ENCODE results near the gene KRTAP4-3. TPM values are rescaled to one million over a fixed set of nuclear protein-coding genes. Genes with fewer than 3 reads are reported as not detected.

The KRTAP4-3 gene
- total and polyA plus RNA-seq, 2 donors, result not detected

- H3K27ac ChIP-seq (ENCODE audit: low read depth in 1 of 2, low read length in 1 of 2), result no peak overlapping the region
- 84% methylated on average over 1 of the region's 1 CpG for WGBS
- H3K9me3 ChIP-seq (ENCODE audit: control insufficient read depth in 2 of 2, insufficient read depth in 1 of 2, low read length in 1 of 2), result no peaks in the 10 kb centered on the region
- H3K27me3 ChIP-seq (ENCODE audit: control insufficient read depth in 2 of 2, insufficient read depth in 1 of 2, low read length in 1 of 2), result peaks cover 0 to 2% of the 10 kb centered on the region in 2 donors
- H3K36me3 ChIP-seq (ENCODE audit: control insufficient read depth in 2 of 2, insufficient read depth in 2 of 2, low read length in 1 of 2), result no peaks in the 10 kb centered on the region
- H3K4me1 ChIP-seq (ENCODE audit: control insufficient read depth in 2 of 2, insufficient read depth in 2 of 2, low read length in 2 of 2), result no peaks in the 10 kb centered on the region
- no peak for DNase-seq (ENCODE audit: low read depth in 6 of 9, low spot score in 9 of 9)
- H3K4me3 ChIP-seq (ENCODE audit: low read length in 2 of 2), result no peak overlapping the region
These were observed 17.0 kb upstream of the KRTAP4-3 start for GRCh38 chr17:41185001-41185400.

- Histone ChIP-seq H3K9me3 (ENCODE audit: control insufficient read depth in 2 of 2, insufficient read depth in 1 of 2, low read length in 1 of 2) (no peaks in the 10 kb centered on the region), H3K4me1 (ENCODE audit: control insufficient read depth in 2 of 2, insufficient read depth in 2 of 2, low read length in 2 of 2) (no peaks in the 10 kb centered on the region), H3K36me3 (ENCODE audit: control insufficient read depth in 2 of 2, insufficient read depth in 2 of 2, low read length in 1 of 2) (no peaks in the 10 kb centered on the region), H3K27me3 (ENCODE audit: control insufficient read depth in 2 of 2, insufficient read depth in 1 of 2, low read length in 1 of 2) (peaks cover 0 to 3% of the 10 kb centered on the region in 2 donors), H3K4me3 (ENCODE audit: low read length in 2 of 2) (no peak within 1 kb of the TSS), H3K27ac (ENCODE audit: low read depth in 1 of 2, low read length in 1 of 2) (no peak within 1 kb of the TSS)
- WGBS, result 84% methylated on average over 9 of the region's 9 CpGs
- DNase-seq (ENCODE audit: low read depth in 6 of 9, low spot score in 9 of 9), result no peak
These were observed 16.5 kb upstream of the KRTAP4-3 start, which contains the start of gene KRTAP4-1 for GRCh38 chr17:41184480-41184961. Gene KRTAP4-1 (minus strand): TSS chr17:41184911. CDS start chr17:41184854, 57 bp downstream.

GRCh38 chr17:41178843-41179616, 11.0 kb upstream of the KRTAP4-3 start:
- no peak for DNase-seq (ENCODE audit: low read depth in 6 of 9, low spot score in 9 of 9)
- H3K27me3 ChIP-seq (ENCODE audit: control insufficient read depth in 2 of 2, insufficient read depth in 1 of 2, low read length in 1 of 2), result peaks cover 0 to 4% of the 10 kb centered on the region in 2 donors
- no peaks in the 10 kb centered on the region for H3K9me3 ChIP-seq (ENCODE audit: control insufficient read depth in 2 of 2, insufficient read depth in 1 of 2, low read length in 1 of 2)
- no peaks in the 10 kb centered on the region for H3K36me3 ChIP-seq (ENCODE audit: control insufficient read depth in 2 of 2, insufficient read depth in 2 of 2, low read length in 1 of 2)
- no peak overlapping the region for H3K27ac ChIP-seq (ENCODE audit: low read depth in 1 of 2, low read length in 1 of 2)
- WGBS, result 90% methylated on average over 1 of the region's 1 CpG
- H3K4me1 ChIP-seq (ENCODE audit: control insufficient read depth in 2 of 2, insufficient read depth in 2 of 2, low read length in 2 of 2), result no peaks in the 10 kb centered on the region
- no peak overlapping the region for H3K4me3 ChIP-seq (ENCODE audit: low read length in 2 of 2)

DNA sequence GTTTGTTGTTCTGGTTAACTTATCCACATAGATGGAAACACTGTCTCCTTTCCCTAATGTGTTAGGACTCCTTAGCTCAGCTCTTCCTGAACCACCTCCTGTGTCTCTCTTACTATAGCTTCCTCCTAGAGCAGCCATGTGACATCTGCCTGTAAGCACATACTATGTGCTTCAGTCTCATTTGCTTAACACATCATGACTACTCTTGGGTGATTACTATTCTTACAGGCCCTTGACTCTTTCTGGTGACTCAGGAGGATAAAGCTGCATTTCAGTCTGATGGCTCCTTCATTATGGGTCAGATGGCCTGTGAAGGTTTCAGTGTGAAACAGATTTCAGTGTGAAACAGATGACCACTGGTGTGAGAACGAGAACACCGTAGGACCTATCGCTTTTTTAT, 10.3 kb upstream of the KRTAP4-3 start:
- no peak for DNase-seq (ENCODE audit: low read depth in 6 of 9, low spot score in 9 of 9)
- no peaks in the 10 kb centered on the region for H3K9me3 ChIP-seq (ENCODE audit: control insufficient read depth in 2 of 2, insufficient read depth in 1 of 2, low read length in 1 of 2)
- no peak overlapping the region for H3K4me3 ChIP-seq (ENCODE audit: low read length in 2 of 2)
- H3K4me1 ChIP-seq (ENCODE audit: control insufficient read depth in 2 of 2, insufficient read depth in 2 of 2, low read length in 2 of 2), result no peaks in the 10 kb centered on the region
- WGBS, result 98% methylated on average over 3 of the region's 3 CpGs
- peaks cover 0 to 4% of the 10 kb centered on the region in 2 donors for H3K27me3 ChIP-seq (ENCODE audit: control insufficient read depth in 2 of 2, insufficient read depth in 1 of 2, low read length in 1 of 2)
- H3K27ac ChIP-seq (ENCODE audit: low read depth in 1 of 2, low read length in 1 of 2), result no peak overlapping the region
- no peaks in the 10 kb centered on the region for H3K36me3 ChIP-seq (ENCODE audit: control insufficient read depth in 2 of 2, insufficient read depth in 2 of 2, low read length in 1 of 2)

- Histone ChIP-seq H3K27ac (ENCODE audit: low read depth in 1 of 2, low read length in 1 of 2) (no peak within 1 kb of the TSS), H3K36me3 (ENCODE audit: control insufficient read depth in 2 of 2, insufficient read depth in 2 of 2, low read length in 1 of 2) (no peaks in the 10 kb centered on the region), H3K27me3 (ENCODE audit: control insufficient read depth in 2 of 2, insufficient read depth in 1 of 2, low read length in 1 of 2) (peaks cover 0 to 4% of the 10 kb centered on the region in 2 donors), H3K4me1 (ENCODE audit: control insufficient read depth in 2 of 2, insufficient read depth in 2 of 2, low read length in 2 of 2) (no peaks in the 10 kb centered on the region), H3K9me3 (ENCODE audit: control insufficient read depth in 2 of 2, insufficient read depth in 1 of 2, low read length in 1 of 2) (no peaks in the 10 kb centered on the region), H3K4me3 (ENCODE audit: low read length in 2 of 2) (no peak within 1 kb of the TSS)
- 96% methylated on average over 7 of the region's 7 CpGs for WGBS
- DNase-seq (ENCODE audit: low read depth in 6 of 9, low spot score in 9 of 9), result no peak
These were observed 9.8 kb upstream of the KRTAP4-3 start, which contains the start of gene KRTAP4-2 for GRCh38 chr17:41177727-41178271. Gene KRTAP4-2 (minus strand): TSS chr17:41178221. CDS start chr17:41178164, 57 bp downstream.

DNA sequence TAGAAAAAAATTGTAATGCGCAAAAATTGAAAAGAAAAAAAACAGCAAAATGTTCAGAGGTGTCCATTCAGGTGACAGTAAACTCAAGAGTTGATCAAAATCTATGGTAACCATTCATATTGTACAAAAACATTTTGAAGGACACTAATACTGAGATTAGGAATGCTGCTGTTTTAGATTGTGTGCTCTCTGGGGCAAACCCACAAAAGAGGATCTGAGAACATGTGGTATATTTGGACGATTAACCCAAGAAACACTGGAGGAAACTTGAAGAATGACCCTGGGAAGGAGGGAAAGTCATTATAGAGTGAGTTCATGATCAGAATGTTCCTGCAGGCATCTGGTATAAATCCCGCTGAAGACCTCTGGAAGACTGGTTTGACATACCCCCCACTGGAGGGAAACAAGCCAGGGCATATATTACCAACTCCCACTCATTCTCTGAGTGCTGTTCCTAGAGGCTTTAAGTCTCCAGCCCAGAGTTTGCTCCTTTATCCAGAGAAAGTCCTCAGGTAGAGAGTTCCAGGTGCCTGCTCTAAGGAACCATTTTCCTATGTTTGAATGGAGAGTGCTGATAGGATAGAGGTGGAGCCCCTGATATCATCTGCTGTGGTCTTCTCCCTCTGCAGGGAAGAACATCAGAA, 8.8 kb upstream of the KRTAP4-3 start:
- DNase-seq (ENCODE audit: low read depth in 6 of 9, low spot score in 9 of 9), result no peak
- Histone ChIP-seq H3K4me3 (ENCODE audit: low read length in 2 of 2) (no peak overlapping the region), H3K36me3 (ENCODE audit: control insufficient read depth in 2 of 2, insufficient read depth in 2 of 2, low read length in 1 of 2) (no peaks in the 10 kb centered on the region), H3K27me3 (ENCODE audit: control insufficient read depth in 2 of 2, insufficient read depth in 1 of 2, low read length in 1 of 2) (peaks cover 0 to 4% of the 10 kb centered on the region in 2 donors), H3K9me3 (ENCODE audit: control insufficient read depth in 2 of 2, insufficient read depth in 1 of 2, low read length in 1 of 2) (no peaks in the 10 kb centered on the region), H3K4me1 (ENCODE audit: control insufficient read depth in 2 of 2, insufficient read depth in 2 of 2, low read length in 2 of 2) (no peaks in the 10 kb centered on the region), H3K27ac (ENCODE audit: low read depth in 1 of 2, low read length in 1 of 2) (no peak overlapping the region)
- 80% methylated on average over 3 of the region's 3 CpGs for WGBS

DNA sequence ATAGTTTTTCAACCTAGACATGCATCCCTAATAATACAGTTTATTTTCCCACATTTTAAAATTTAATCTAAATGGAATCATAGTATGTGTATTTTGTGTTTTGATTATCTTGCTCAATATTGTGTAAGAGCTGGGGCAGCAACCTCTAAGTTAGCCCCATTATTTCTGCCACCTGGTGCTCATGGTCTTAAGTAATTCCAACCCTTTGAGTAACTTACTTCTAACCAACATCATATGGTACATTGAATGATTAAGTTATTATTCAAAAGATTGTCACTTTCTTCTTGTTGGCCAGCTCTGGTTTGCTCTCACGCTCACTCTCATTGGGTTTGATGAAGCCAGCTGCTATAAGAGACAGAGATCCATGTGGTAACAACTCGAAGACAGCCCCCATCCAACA, 3.9 kb upstream of the KRTAP4-3 start:
- Histone ChIP-seq H3K36me3 (ENCODE audit: control insufficient read depth in 2 of 2, insufficient read depth in 2 of 2, low read length in 1 of 2) (no peaks in the 10 kb centered on the region), H3K27ac (ENCODE audit: low read depth in 1 of 2, low read length in 1 of 2) (no peak overlapping the region), H3K27me3 (ENCODE audit: control insufficient read depth in 2 of 2, insufficient read depth in 1 of 2, low read length in 1 of 2) (no peaks in the 10 kb centered on the region), H3K4me1 (ENCODE audit: control insufficient read depth in 2 of 2, insufficient read depth in 2 of 2, low read length in 2 of 2) (no peaks in the 10 kb centered on the region), H3K4me3 (ENCODE audit: low read length in 2 of 2) (no peak overlapping the region), H3K9me3 (ENCODE audit: control insufficient read depth in 2 of 2, insufficient read depth in 1 of 2, low read length in 1 of 2) (no peaks in the 10 kb centered on the region)
- no peak for DNase-seq (ENCODE audit: low read depth in 6 of 9, low spot score in 9 of 9)
- 90% methylated on average over 2 of the region's 2 CpGs for WGBS

GRCh38 chr17:41167561-41167960, 460 bp downstream of the KRTAP4-3 start:
- no peak overlapping the region for H3K4me3 ChIP-seq (ENCODE audit: low read length in 2 of 2)
- no peak for DNase-seq (ENCODE audit: low read depth in 6 of 9, low spot score in 9 of 9)
- no peaks in the 10 kb centered on the region for H3K36me3 ChIP-seq (ENCODE audit: control insufficient read depth in 2 of 2, insufficient read depth in 2 of 2, low read length in 1 of 2)
- no peaks in the 10 kb centered on the region for H3K27me3 ChIP-seq (ENCODE audit: control insufficient read depth in 2 of 2, insufficient read depth in 1 of 2, low read length in 1 of 2)
- H3K9me3 ChIP-seq (ENCODE audit: control insufficient read depth in 2 of 2, insufficient read depth in 1 of 2, low read length in 1 of 2), result no peaks in the 10 kb centered on the region
- no peak overlapping the region for H3K27ac ChIP-seq (ENCODE audit: low read depth in 1 of 2, low read length in 1 of 2)
- 97% methylated on average over 7 of the region's 7 CpGs for WGBS
- no peaks in the 10 kb centered on the region for H3K4me1 ChIP-seq (ENCODE audit: control insufficient read depth in 2 of 2, insufficient read depth in 2 of 2, low read length in 2 of 2)

- H3K27ac ChIP-seq (ENCODE audit: low read depth in 1 of 2, low read length in 1 of 2), result no peak overlapping the region
- no peak overlapping the region for H3K4me3 ChIP-seq (ENCODE audit: low read length in 2 of 2)
- H3K4me1 ChIP-seq (ENCODE audit: control insufficient read depth in 2 of 2, insufficient read depth in 2 of 2, low read length in 2 of 2), result no peaks in the 10 kb centered on the region
- no peaks in the 10 kb centered on the region for H3K36me3 ChIP-seq (ENCODE audit: control insufficient read depth in 2 of 2, insufficient read depth in 2 of 2, low read length in 1 of 2)
- WGBS, result 93% methylated on average over 7 of the region's 7 CpGs
- no peaks in the 10 kb centered on the region for H3K9me3 ChIP-seq (ENCODE audit: control insufficient read depth in 2 of 2, insufficient read depth in 1 of 2, low read length in 1 of 2)
- no peaks in the 10 kb centered on the region for H3K27me3 ChIP-seq (ENCODE audit: control insufficient read depth in 2 of 2, insufficient read depth in 1 of 2, low read length in 1 of 2)
- DNase-seq (ENCODE audit: low read depth in 6 of 9, low spot score in 9 of 9), result no peak
These were observed 4.2 kb downstream of the KRTAP4-3 start for GRCh38 chr17:41163828-41164227.
